GM19438 (cell line): ENCODE data around the gene MACROD2.

Source experiments
- ATAC-seq: cut with Tn5 transposase; IDR thresholded peaks from one replicate; pipeline ENCODE4 v1.9.1; 2021; ENCODE audit warnings: low read depth; ENCODE audit not compliant: unreplicated experiment

Gene MACROD2

GRCh38 chr20:15817351-15817750 lies 1822.0 kb downstream of the MACROD2 start:
- ATAC-seq, result no peak

DNA sequence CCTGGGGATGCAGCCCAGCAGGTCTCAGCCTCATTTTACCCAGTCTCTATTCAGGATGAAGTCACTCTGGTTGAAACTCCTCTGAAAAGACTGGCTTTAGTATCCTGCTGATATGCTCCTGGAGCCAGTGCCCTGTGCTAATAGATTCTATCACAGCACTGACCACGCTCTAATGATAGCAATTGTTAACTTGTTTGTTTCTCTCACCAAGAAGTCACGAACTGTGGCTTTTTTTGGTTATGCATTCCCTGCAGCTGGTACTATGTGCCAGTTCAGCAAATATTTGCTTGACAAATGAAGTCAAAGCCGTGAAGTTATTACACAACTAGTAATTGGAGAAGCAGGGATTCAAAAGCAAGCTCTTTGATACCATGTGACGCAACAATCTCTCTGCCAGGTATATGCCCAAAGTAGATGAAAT lies 1823.3 kb downstream of the MACROD2 start:
- no peak for ATAC-seq

GRCh38 chr20:15823718-15824117 lies 1828.4 kb downstream of the MACROD2 start:
- no peak for ATAC-seq

DNA sequence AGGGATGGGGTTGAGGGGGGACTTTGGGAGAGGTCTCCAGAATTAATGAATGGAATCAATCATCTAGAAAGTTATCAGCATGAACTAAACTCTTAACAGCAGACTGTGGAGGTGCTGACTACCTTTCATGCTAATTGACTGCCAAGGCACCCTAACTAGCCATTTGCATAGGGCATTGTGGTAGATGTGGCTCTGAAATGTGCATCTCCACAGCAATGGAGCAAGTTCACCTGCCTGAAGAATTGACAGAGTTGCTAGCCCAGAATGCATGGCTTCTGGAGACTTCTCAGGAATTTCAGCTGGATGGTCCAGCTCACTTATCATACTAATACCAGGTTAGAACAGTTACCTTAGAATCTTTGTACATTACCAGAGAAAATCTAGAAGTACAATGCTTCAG lies 1832.3 kb downstream of the MACROD2 start:
- ATAC-seq, result no peak

DNA sequence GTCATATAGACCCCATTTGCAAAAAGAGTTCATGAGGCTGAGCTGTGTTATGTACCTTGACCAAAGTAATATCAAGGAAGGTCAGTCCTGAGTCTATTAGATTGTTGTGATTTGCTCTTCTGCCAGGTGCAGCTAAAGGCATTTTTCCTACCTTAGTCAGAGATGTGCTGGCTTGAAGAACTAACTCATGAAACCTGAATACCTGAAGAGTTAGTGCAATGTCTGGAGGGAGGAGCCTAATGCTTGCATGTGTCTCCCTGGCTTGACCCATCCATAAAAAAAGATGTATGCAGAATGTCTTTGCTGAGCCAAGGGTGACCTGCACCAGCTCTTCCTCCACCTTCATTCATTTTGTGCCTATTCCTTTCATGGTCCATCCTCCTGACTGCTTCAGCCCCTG lies 1835.9 kb downstream of the MACROD2 start:
- no peak for ATAC-seq

DNA sequence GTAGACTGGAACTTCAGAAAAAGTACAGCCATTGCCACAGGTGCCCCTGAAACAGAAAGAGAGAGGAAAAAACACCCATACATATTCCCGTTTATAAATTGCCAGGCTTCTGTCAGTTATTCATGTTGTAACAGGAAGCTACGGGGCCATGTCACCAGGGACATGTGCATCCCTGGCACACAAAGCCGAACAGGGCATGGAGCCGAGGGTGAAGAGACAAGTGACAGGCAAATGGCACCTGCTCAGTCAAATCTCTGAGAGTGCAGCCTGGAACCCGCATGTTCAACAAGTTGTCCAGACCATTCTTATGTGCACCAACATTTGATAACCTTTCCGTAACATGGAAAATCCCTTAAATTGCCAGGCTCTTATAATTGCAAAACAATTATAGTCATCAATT lies 1837.2 kb downstream of the MACROD2 start:
- no peak for ATAC-seq

- ATAC-seq, result no peak
Observed at GRCh38 chr20:15834857-15835256, 1839.5 kb downstream of the MACROD2 start.

GRCh38 chr20:15835811-15836210 lies 1840.5 kb downstream of the MACROD2 start:
- no peak for ATAC-seq

GRCh38 chr20:15836634-15837033 lies 1841.3 kb downstream of the MACROD2 start:
- no peak for ATAC-seq

- no peak for ATAC-seq
Observed at GRCh38 chr20:15837563-15837962, 1842.2 kb downstream of the MACROD2 start.

DNA sequence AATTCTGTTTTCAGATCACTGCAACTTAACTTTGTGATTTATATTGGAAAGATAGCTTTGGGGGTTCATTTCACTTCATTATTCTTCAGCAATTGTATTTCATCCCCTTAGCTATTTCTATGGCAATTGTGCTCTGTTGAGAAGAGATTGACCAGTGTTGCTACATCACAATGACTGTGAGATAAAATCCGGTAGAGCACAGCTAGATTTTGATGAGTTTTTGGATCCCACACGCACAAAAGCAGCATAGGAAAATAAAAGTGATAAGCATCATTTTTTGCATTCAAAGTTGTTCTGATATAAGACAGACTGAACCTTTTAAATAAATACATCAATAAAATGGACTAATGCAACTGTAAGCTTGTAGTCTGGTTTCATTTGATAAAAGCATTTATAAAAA lies 1843.2 kb downstream of the MACROD2 start:
- ATAC-seq, result no peak

GRCh38 chr20:15840636-15841301 lies 1845.5 kb downstream of the MACROD2 start:
- ATAC-seq, result no peak

DNA sequence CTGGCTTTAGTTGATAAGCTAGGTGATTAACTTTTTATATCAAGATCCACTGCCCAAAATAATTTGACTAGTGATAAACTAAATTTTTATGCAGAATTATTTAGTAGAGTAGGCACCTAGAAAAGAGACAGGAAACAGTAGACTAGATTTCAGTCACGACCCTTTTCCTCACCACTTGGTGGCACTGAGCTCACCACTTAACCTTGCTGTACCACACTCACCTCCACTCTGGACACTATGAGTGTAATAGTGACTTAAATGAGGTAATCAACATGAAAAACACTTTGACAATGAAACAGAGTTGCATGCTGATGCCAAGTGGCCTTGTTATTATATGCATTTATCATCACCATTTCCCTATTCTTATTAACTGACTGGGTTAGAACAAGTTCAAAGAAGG lies 1847.6 kb downstream of the MACROD2 start:
- ATAC-seq, result no peak

DNA sequence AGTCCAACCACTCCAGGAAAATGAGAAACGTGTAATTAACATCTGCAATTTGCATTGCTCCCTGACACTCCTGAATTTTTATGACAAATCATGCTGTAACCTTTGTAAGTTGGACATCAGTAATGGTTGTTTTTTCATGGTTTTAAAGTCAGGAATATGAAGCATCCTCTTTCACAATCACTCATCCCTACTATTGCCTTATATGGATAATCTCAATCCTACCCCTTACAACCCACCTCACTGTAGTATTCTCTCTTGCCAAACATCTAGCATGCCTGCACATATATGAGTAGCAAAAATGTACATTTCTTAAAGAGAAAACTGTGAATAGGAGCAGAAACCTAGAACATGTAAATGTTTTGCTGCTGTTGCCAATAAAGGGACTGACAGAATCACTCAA lies 1848.5 kb downstream of the MACROD2 start:
- ATAC-seq, result no peak

- ATAC-seq, result no peak
Observed at GRCh38 chr20:15847196-15847784, 1852.0 kb downstream of the MACROD2 start.

- no peak for ATAC-seq
Observed at GRCh38 chr20:15848126-15848525, 1852.8 kb downstream of the MACROD2 start.

- ATAC-seq, result no peak
Observed at GRCh38 chr20:15848995-15849610, 1853.8 kb downstream of the MACROD2 start.

GRCh38 chr20:15851576-15852215 lies 1856.4 kb downstream of the MACROD2 start:
- no peak for ATAC-seq

GRCh38 chr20:15854911-15855310 lies 1859.6 kb downstream of the MACROD2 start:
- ATAC-seq, result no peak

- peak; percentile 82 for ATAC-seq
Observed at GRCh38 chr20:15857173-15857784, 1862.0 kb downstream of the MACROD2 start.

- ATAC-seq, result no peak
Observed at GRCh38 chr20:15859061-15859460, 1863.7 kb downstream of the MACROD2 start.
